Esophagus (tissue), 2 donors: ENCODE measurements around the gene GANAB. TPM values are rescaled to one million over a fixed set of nuclear protein-coding genes. Genes with fewer than 3 reads are reported as not detected.

Experiments used
- H3K27ac ChIP-seq, 2 donors: one replicate each; pipeline ENCODE4 v1.5.1; 2013; ENCODE audit warnings: low read depth in 2 of 2, mild to moderate bottlenecking in 2 of 2, inconsistent platforms in 1 of 2, low read length in 1 of 2, moderate library complexity in 1 of 2
- H3K27me3 ChIP-seq, 2 donors: one replicate each; pipeline ENCODE4 v1.6.1; 2013; ENCODE audit warnings: low read length in 2 of 2, control low read depth in 1 of 2, mild to moderate bottlenecking in 1 of 2; ENCODE audit not compliant: insufficient read depth in 2 of 2, control insufficient read depth in 1 of 2
- H3K36me3 ChIP-seq, 2 donors: one replicate each; pipeline ENCODE4 v1.6.1; 2013; ENCODE audit warnings: low read length in 1 of 2; ENCODE audit not compliant: control insufficient read depth in 2 of 2, insufficient read depth in 2 of 2
- H3K4me1 ChIP-seq, 2 donors: one replicate each; pipeline ENCODE4 v1.6.1; 2013; ENCODE audit warnings: low read length in 1 of 2; ENCODE audit not compliant: control insufficient read depth in 2 of 2, insufficient read depth in 2 of 2
- H3K4me3 ChIP-seq, 2 donors: one replicate each; pipeline ENCODE4 v1.5.1; 2013; ENCODE audit warnings: low read length in 2 of 2, mild to moderate bottlenecking in 2 of 2, low read depth in 1 of 2, moderate library complexity in 1 of 2
- H3K9me3 ChIP-seq, 2 donors: one replicate each; pipeline ENCODE4 v1.6.1; 2013; ENCODE audit warnings: mild to moderate bottlenecking in 2 of 2, low read depth in 1 of 2, low read length in 1 of 2, moderate library complexity in 1 of 2; ENCODE audit not compliant: control insufficient read depth in 2 of 2, insufficient read depth in 1 of 2
- WGBS, 2 donors: extraction: QIAGEN DNeasy Blood & Tissue Kit; methylation state at CpG; one replicate each; pipeline ENCODE4 v1.1.7; 2013; 5-methylcytosine and 5-hydroxymethylcytosine counted together
- polyA plus RNA-seq, 2 donors: library from polyadenylated mRNA; stranded (reverse); fragments of 200-250 nt; gene quantifications; one replicate each; pipeline ENCODE4 v1.2.3, GENCODE V29; 2013
- donor health status: healthy with polysubstance abuse.
- donor health status: Bipolar disorder and iron deficiency.

GANAB gene
- polyA plus RNA-seq, 2 donors = 59.8 to 71.6 TPM

DNA sequence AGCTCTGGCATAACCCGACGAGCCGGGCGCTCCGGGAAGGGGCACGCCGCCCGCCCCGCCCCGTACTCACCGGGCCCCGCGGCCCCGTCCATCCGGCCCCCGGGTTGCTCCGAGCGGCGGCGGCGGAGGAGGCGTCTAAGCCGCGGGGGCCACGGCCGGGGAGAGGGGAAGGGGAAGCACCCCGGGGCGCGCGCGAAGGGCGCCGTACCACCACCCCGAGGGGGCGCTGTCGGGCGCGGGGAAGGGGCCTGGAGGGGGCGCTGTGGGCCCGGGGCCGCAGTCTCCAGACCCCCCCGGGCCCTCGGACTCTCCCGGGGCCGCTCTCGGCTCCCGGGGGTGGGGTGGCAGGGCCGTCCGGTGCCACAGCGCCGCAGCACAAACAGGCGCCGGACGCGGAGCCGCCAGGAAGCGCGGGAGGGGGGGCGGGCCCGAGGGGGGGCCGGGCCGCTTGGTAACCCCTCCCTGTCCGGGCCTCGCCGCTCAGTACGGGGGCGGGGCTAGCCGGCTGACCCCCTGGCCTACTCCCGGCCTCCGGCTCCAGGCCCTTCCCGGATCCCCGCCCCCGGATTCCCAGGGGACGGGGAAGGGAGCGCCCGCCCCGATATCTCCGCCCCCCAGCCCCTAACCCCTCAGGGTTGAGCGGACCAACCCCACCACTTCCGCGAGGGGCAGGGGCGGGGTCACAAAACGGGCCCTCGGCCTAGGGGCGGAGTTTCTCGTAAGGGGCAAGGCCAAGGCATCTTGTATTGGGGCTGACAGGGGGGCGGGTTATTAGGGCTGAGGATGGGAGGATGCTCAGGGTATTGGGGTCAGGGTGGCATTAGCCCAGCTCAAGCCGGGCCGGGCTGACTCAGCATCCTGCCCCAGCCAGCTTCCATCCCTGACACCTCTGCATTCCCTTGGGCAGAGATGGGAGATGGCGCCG lies 33.8 kb downstream of the GANAB start, which contains the start of the genes EML3 and ROM1:
EML3 (minus strand) TSS at position 410 of the 925 bp plus-strand sequence; CDS start at position 92, 318 bp downstream.
ROM1 (plus strand) TSS at position 892 of the 925 bp plus-strand sequence; CDS start at position 917, 25 bp downstream.
- 1 to 2% methylated on average over 62 to 91 of the region's 91 CpGs for WGBS, 2 donors
- Histone ChIP-seq H3K27ac (peak within 1 kb of the TSS; percentile 88 to 97), H3K9me3 (no peaks in the 10 kb centered on the region), H3K4me3 (peak within 1 kb of the TSS; percentile 74 to 75), H3K27me3 (no peaks in the 10 kb centered on the region), H3K4me1 (peaks cover 7 to 17% of the 10 kb centered on the region in 2 donors), H3K36me3 (peaks cover 0 to 30% of the 10 kb centered on the region in 2 donors)

DNA sequence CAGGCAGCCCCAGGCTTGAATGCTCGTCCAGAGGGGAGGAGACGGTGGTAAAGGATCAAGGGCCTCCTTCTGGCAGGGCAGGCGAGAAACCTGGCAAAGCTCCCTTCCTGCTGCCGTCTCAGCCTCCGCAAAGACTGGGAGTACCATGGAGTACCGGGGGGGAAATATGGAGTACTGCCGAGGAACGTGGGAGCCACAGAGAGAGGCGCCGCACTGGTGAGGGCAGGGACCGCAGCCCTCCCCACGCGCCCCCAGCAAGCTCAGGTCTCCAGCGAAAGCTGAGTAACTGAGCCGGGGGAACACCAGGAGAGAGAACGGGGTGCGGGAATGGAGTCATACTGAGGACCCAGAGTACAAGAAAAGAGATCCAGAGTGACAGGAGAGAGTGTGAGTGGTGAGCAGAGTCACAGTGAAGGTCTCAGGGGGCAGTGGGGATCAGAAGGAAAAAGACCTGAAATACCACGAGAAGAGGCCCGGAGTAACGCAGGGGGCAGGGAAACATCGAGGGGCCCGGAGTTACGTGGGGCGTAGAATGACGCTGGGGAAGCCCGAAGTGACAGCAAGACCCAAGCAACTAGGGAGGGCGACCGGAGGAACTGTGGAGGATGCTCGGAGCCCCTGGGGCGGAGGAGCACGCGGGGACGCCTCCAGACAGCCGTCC lies 34.6 kb downstream of the GANAB start:
- 0 to 1% methylated on average over 34 of the region's 34 CpGs for WGBS, 2 donors
- Histone ChIP-seq H3K36me3 (peaks cover 0 to 28% of the 10 kb centered on the region in 2 donors), H3K9me3 (no peaks in the 10 kb centered on the region)

DNA sequence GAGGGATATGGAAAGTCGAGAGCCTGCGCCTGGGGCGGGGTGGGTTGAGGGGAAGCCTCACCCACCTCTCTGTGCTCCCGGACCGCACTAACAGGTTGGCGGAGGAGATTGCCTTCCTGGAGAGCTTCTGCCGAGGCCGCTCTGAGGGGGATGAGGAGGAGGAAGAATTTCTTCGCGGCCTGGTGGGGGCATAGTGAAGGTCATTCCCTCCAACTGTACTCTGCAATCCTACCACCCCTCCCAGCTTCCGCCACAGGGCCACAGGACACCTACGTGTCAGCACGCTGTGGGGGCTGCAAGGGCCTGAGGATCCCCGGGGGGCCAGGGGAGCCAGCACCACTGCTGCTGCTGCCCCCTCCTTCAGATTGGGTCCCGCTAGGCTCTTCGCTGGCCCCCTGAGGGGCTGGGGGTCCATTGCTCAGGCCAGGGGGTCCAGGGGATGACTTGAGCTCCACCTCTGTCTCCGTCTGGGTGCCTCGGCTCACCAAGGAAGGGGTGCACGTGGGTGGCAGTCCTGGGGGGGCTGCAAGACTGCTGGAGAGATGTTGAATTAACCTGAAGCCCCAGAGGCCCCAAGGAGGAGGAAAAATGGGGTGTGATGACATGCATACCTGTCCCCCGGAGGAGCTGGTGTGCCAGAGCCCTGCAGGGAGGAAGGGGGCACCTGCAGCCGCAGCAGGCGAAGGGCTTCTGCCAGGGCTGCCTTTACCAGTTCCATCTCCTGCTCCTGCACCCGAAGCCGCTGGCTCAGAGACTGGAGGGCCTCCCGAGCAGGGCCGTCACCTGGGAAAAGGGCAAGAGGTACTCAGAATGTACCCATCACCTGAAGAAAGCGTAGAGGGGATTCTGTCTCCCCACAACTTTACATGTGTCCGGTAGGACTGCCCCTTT lies 35.4 kb downstream of the GANAB start:
- Histone ChIP-seq H3K4me3 (peak overlapping the region; percentile 74 to 75), H3K4me1 (peaks cover 7 to 17% of the 10 kb centered on the region in 2 donors), H3K27ac (peak overlapping the region; percentile 88 to 97), H3K9me3 (no peaks in the 10 kb centered on the region), H3K36me3 (peaks cover 0 to 25% of the 10 kb centered on the region in 2 donors), H3K27me3 (no peaks in the 10 kb centered on the region)
- WGBS, 2 donors = 63 to 64% methylated on average over 28 of the region's 28 CpGs

More for the DNA sequence above, 34.6 kb downstream of the GANAB start:
- peak overlapping the region; percentile 74 to 75 for H3K4me3 ChIP-seq
- H3K27me3 ChIP-seq = no peaks in the 10 kb centered on the region
- peak overlapping the region; percentile 88 to 97 for H3K27ac ChIP-seq
- peaks cover 7 to 17% of the 10 kb centered on the region in 2 donors for H3K4me1 ChIP-seq

DNA sequence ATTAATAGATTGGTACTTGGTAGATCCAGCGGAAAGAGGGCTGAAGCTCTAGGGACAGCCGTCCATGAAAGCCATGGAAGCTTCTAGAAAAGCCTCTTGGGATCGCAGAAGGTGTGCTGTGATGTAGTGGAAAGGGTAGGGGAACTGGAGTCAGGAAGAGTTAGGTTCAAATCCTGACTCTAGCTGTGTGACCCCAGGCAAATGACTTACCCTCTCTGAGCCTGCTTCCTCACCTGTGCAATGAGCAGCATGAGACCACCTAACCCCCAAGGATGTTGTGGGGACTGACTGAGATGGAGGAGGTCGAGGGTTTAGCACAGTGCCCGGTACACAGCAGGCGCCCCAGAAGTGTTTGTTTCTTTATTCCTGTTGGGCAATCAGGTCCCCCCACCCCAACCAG lies 36.0 kb downstream of the GANAB start:
- Histone ChIP-seq H3K9me3 (no peaks in the 10 kb centered on the region), H3K27me3 (no peaks in the 10 kb centered on the region), H3K27ac (no peak overlapping the region), H3K4me1 (peaks cover 7 to 17% of the 10 kb centered on the region in 2 donors), H3K36me3 (peaks cover 3 to 31% of the 10 kb centered on the region in 2 donors), H3K4me3 (no peak overlapping the region)
- 87 to 92% methylated on average over 6 of the region's 6 CpGs for WGBS, 2 donors

DNA sequence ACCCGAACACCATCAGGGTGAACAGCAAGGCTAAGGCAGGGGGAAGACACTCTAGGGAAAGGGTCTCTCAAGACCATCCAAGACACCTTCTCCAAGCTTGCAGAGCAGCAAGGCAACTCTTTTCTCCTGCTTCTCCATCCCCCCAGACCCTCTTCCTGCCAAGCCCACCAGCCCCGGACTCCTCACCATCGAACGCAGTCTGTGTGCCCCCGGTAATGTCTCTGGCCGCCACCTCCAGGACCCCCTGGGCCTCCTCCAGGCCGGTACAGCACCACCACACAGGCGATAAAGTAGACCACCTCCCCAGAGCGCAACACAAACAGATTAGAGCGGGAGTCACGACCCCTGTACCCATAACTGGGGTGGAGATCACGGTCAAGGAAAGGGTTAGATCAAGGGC lies 37.6 kb downstream of the GANAB start:
- Histone ChIP-seq H3K36me3 (peaks cover 5 to 36% of the 10 kb centered on the region in 2 donors), H3K4me3 (no peak overlapping the region), H3K27ac (peak overlapping the region in 1 of 2 donors; percentile 56), H3K27me3 (no peaks in the 10 kb centered on the region), H3K4me1 (peaks cover 7 to 17% of the 10 kb centered on the region in 2 donors), H3K9me3 (no peaks in the 10 kb centered on the region)
- WGBS, 2 donors = 93 to 94% methylated on average over 12 of the region's 12 CpGs

DNA sequence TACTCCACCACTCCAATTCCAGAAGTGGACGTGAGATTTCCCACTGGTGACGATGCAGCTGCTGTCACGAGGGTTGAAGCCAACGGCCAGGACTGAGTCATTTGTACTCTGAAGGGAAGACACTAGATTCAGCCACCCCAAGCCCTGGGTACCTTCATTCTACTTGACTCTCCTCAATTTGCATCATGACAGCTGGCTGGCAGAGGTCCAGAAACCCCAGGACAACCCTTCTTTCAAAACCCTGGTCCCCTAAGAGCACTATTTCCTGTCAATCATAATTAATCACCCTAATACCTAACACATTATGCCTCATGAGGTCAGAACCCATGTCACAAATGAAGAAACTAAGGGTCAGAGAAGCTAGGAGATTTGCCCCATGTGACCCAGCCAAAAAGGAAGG lies 38.7 kb downstream of the GANAB start:
- Histone ChIP-seq H3K4me1 (peaks cover 7 to 11% of the 10 kb centered on the region in 2 donors), H3K36me3 (peaks cover 5 to 36% of the 10 kb centered on the region in 2 donors)
- 68 to 73% methylated on average over 4 of the region's 4 CpGs for WGBS, 2 donors

DNA sequence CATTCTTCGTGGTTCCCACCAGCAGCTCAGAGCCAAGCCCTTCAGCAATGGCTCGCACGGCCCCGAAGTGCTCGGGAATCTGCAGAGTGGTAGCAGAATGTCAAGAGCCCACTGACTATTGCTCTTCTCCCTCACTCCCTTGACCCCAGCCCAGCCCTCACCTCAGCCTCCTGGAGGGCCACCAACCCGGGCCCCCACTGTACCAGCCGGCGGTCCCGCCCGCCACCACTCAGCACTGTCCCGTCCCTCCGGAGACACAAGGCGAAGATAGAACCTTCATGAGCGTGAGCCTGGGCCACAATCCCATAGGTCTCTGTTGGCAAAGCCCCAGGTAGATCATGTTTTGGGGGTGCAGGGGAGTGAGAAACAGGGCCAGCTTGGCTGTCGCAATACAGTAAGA lies 40.5 kb downstream of the GANAB start:
- Histone ChIP-seq H3K36me3 (peaks cover 5 to 36% of the 10 kb centered on the region in 2 donors), H3K27ac (peak overlapping the region in 1 of 2 donors; percentile 34), H3K4me1 (peaks cover 4 to 5% of the 10 kb centered on the region in 2 donors), H3K27me3 (no peaks in the 10 kb centered on the region), H3K9me3 (no peaks in the 10 kb centered on the region), H3K4me3 (no peak overlapping the region)
- WGBS, 2 donors = 96 to 97% methylated on average over 15 of the region's 15 CpGs

More for the DNA sequence above, 38.7 kb downstream of the GANAB start:
- no peak overlapping the region for H3K4me3 ChIP-seq
- no peaks in the 10 kb centered on the region for H3K27me3 ChIP-seq
- H3K9me3 ChIP-seq = no peaks in the 10 kb centered on the region
- H3K27ac ChIP-seq = peak overlapping the region in 1 of 2 donors; percentile 76

DNA sequence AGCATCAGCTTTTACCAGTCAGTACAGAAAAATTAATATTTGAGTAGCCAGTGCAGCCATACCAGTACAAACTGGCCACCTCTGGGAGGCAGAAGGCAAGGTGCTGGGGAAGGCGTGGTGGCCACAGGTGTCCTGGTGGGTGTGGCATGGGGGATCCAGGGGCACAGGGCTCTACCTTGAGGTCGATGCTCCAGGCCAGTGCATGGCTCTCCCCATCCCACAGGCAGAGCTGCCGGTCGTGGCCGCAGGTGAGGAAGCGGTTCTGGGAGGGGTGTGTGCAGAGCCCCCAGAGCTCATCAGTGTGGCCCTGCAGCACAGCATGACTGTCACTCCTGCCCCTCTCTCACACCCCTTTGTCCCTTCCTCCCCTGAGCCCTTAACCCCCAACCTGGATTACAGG lies 40.9 kb downstream of the GANAB start:
- 82 to 91% methylated on average over 6 of the region's 6 CpGs for WGBS, 2 donors
- Histone ChIP-seq H3K27ac (no peak overlapping the region), H3K27me3 (no peaks in the 10 kb centered on the region), H3K4me3 (no peak overlapping the region), H3K4me1 (peaks cover 2 to 3% of the 10 kb centered on the region in 2 donors), H3K36me3 (peaks cover 5 to 35% of the 10 kb centered on the region in 2 donors), H3K9me3 (no peaks in the 10 kb centered on the region)
